HG03103 (cell line): Measurements from ENCODE around the gene DUXA.
"Not testable (repeated sequence)": the region's sequence is repeated elsewhere in the genome, so short reads cannot be mapped to it uniquely, and the experiment has no call there.

ENCODE experiments used
- ATAC-seq: cut with Tn5 transposase; IDR thresholded peaks from one replicate; pipeline ENCODE4 v1.9.1; 2021; ENCODE audit warnings: low read depth; ENCODE audit not compliant: unreplicated experiment

The DUXA gene

GRCh38 chr19:57167385-57167784, at the start of gene DUXA:
Gene DUXA (minus strand): TSS chr19:57167485. CDS start chr19:57167443, 42 bp downstream.
- no peak for ATAC-seq

GRCh38 chr19:57212109-57212508, 44.8 kb upstream of the DUXA start:
- ATAC-seq: no peak

GRCh38 chr19:57210381-57210780, 43.1 kb upstream of the DUXA start:
- no peak for ATAC-seq

- ATAC-seq: no peak
Observed at GRCh38 chr19:57202160-57202559, 34.9 kb upstream of the DUXA start.

- not testable (repeated sequence) for ATAC-seq
Observed at GRCh38 chr19:57197874-57198273, 30.6 kb upstream of the DUXA start.

- ATAC-seq: no peak
Observed at GRCh38 chr19:57192993-57193392, 25.7 kb upstream of the DUXA start.

- ATAC-seq: no peak
Observed at GRCh38 chr19:57192077-57192420, 24.8 kb upstream of the DUXA start.

- ATAC-seq: peak; percentile 97
Observed at GRCh38 chr19:57191141-57192076, 24.1 kb upstream of the DUXA start, which contains the start of gene ZNF264. Gene ZNF264 (plus strand): TSS chr19:57191500. CDS start chr19:57191914, 414 bp downstream.

GRCh38 chr19:57190301-57190700, 23.0 kb upstream of the DUXA start:
- no peak for ATAC-seq

- no peak for ATAC-seq
Observed at GRCh38 chr19:57171551-57172081, 4.3 kb upstream of the DUXA start.

GRCh38 chr19:57165846-57166245, 1.4 kb downstream of the DUXA start:
- no peak for ATAC-seq

- ATAC-seq: no peak
Observed at GRCh38 chr19:57161985-57162539, 5.2 kb downstream of the DUXA start.

- ATAC-seq: no peak
Observed at GRCh38 chr19:57152921-57153320, 14.4 kb downstream of the DUXA start.

GRCh38 chr19:57141699-57142098, 25.6 kb downstream of the DUXA start:
- ATAC-seq: no peak

GRCh38 chr19:57135797-57136196, 31.5 kb downstream of the DUXA start:
- no peak for ATAC-seq

GRCh38 chr19:57127403-57127802, 39.9 kb downstream of the DUXA start:
- ATAC-seq: not testable (repeated sequence)

- ATAC-seq: no peak
Observed at GRCh38 chr19:57123882-57124281, 43.4 kb downstream of the DUXA start.

GRCh38 chr19:57118848-57119247, 48.4 kb downstream of the DUXA start:
- no peak for ATAC-seq

GRCh38 chr19:57113501-57113900, 53.8 kb downstream of the DUXA start:
- ATAC-seq: not testable (repeated sequence)

- ATAC-seq: no peak
Observed at GRCh38 chr19:57111329-57111644, 56.0 kb downstream of the DUXA start.

- no peak for ATAC-seq
Observed at GRCh38 chr19:57110592-57111328, 56.5 kb downstream of the DUXA start.
